Stimulated activated CD8-positive, alpha-beta memory T cell treated with anti-CD3 and anti-CD28 coated beads, Interleukin-7, amount 100 ng/mL, for 48 hours (primary cell): ENCODE measurements around the gene PAX9.

ENCODE experiments used
- DNase-seq, 2 donors: peaks; one replicate each; pipeline ENCODE4 v3.0.0-alpha.2; 2020; ENCODE audit warnings: low read depth in 1 of 2; ENCODE audit errors: extremely low read depth in 1 of 2

PAX9 gene

GRCh38 chr14:36655963-36656686, 5.5 kb upstream of the PAX9 start:
- no peak for DNase-seq

GRCh38 chr14:36656687-36657398, 4.8 kb upstream of the PAX9 start:
- DNase-seq: no peak

GRCh38 chr14:36657399-36658122, 4.1 kb upstream of the PAX9 start:
- no peak for DNase-seq

GRCh38 chr14:36658123-36659009, 3.3 kb upstream of the PAX9 start:
- no peak for DNase-seq

GRCh38 chr14:36659010-36659821, 2.4 kb upstream of the PAX9 start:
- DNase-seq: no peak

- no peak for DNase-seq
Measured at GRCh38 chr14:36659822-36660735, 1.6 kb upstream of the PAX9 start.

GRCh38 chr14:36660736-36661505, 739 bp upstream of the PAX9 start:
- DNase-seq: no peak

GRCh38 chr14:36662258-36662542, 540 bp downstream of the PAX9 start:
- DNase-seq: no peak

- no peak for DNase-seq
Measured at GRCh38 chr14:36662543-36663403, 1.1 kb downstream of the PAX9 start.

GRCh38 chr14:36663404-36664321, 2.0 kb downstream of the PAX9 start:
- DNase-seq: no peak

GRCh38 chr14:36664322-36665193, 2.9 kb downstream of the PAX9 start:
- DNase-seq: no peak

- no peak for DNase-seq
Measured at GRCh38 chr14:36665887-36666415, 4.3 kb downstream of the PAX9 start.

GRCh38 chr14:36666416-36667206, 5.0 kb downstream of the PAX9 start:
- no peak for DNase-seq

GRCh38 chr14:36667679-36668078, 6.0 kb downstream of the PAX9 start:
- no peak for DNase-seq
